ENCODE measurements around the gene MRPS26. TPM values are rescaled to one million over a fixed set of nuclear protein-coding genes. Genes with fewer than 3 reads are reported as not detected.
A peak's percentile ranks its signal among the peaks of the same experiment; 100 is the strongest.

MRPS26 gene
- total RNA-seq, 1 experiment from 2014 or later, result 182 TPM

- H3K9me3 ChIP-seq (ENCODE audit: low read length), result no peaks in the 10 kb centered on the region
- BruUV-seq (replicated peaks), result no TSS peak
- H3K4me3 ChIP-seq (ENCODE audit: low read length), result no peak overlapping the region
- H3K4me1 ChIP-seq (ENCODE audit: insufficient read depth, low read length), result peaks cover 18% of the 10 kb centered on the region
- CTCF ChIA-PET, result no interaction called here
- intact Hi-C loops (cut with micrococcal nuclease), result no loop called here
- POLR2A ChIA-PET (ENCODE audit: unreplicated experiment), result no interaction called here
- H3K27ac ChIP-seq (ENCODE audit: low read length), result no peak overlapping the region
- no peaks in the 10 kb centered on the region for H3K27me3 ChIP-seq (ENCODE audit: low read length)
- ATAC-seq, result no peak
- no peaks in the 10 kb centered on the region for H3K9me2 ChIP-seq (replicated peaks; ENCODE audit: low read length)
- DNase-seq, result no peak
- H3K79me2 ChIP-seq (ENCODE audit: low read length), result peaks cover 17% of the 10 kb centered on the region
- no peak for TF ChIP-seq EZH2phosphoT487 (IDR thresholded peaks at IDR 0.05; ENCODE audit: borderline replicate concordance, low read length)
- TF ChIP-seq, protein P1, sequence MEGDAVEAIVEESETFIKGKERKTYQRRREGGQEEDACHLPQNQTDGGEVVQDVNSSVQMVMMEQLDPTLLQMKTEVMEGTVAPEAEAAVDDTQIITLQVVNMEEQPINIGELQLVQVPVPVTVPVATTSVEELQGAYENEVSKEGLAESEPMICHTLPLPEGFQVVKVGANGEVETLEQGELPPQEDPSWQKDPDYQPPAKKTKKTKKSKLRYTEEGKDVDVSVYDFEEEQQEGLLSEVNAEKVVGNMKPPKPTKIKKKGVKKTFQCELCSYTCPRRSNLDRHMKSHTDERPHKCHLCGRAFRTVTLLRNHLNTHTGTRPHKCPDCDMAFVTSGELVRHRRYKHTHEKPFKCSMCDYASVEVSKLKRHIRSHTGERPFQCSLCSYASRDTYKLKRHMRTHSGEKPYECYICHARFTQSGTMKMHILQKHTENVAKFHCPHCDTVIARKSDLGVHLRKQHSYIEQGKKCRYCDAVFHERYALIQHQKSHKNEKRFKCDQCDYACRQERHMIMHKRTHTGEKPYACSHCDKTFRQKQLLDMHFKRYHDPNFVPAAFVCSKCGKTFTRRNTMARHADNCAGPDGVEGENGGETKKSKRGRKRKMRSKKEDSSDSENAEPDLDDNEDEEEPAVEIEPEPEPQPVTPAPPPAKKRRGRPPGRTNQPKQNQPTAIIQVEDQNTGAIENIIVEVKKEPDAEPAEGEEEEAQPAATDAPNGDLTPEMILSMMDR (conservative IDR thresholded peaks at IDR 0.05; ENCODE audit: low read depth, low read length), result no peak
- no peak for TF ChIP-seq EZH2 (IDR thresholded peaks at IDR 0.05; ENCODE audit: low read length, unreplicated experiment)
- H2AFZ ChIP-seq (ENCODE audit: low read length), result no peak overlapping the region
- no peak overlapping the region for H3K4me2 ChIP-seq (ENCODE audit: low read length)
- no peak overlapping the region for H3K9ac ChIP-seq (ENCODE audit: low read length)
- no peaks in the 10 kb centered on the region for H3F3A ChIP-seq (ENCODE audit: low read length, unreplicated experiment)
- H3K36me3 ChIP-seq (ENCODE audit: low read depth, low read length), result peaks cover 10% of the 10 kb centered on the region
- peaks cover 6% of the 10 kb centered on the region for H4K20me1 ChIP-seq (ENCODE audit: low read length)
Observed at GRCh38 chr20:3042625-3043024, 3.2 kb upstream of the MRPS26 start.

- POLR2A ChIA-PET (ENCODE audit: unreplicated experiment), result no interaction called here
Observed at GRCh38 chr20:3043322-3043721, 2.5 kb upstream of the MRPS26 start, which contains the start of gene GNRH2. TSS of gene GNRH2 (plus strand) at chr20:3043622. CDS start at chr20:3044415, 793 bp downstream.

DNA sequence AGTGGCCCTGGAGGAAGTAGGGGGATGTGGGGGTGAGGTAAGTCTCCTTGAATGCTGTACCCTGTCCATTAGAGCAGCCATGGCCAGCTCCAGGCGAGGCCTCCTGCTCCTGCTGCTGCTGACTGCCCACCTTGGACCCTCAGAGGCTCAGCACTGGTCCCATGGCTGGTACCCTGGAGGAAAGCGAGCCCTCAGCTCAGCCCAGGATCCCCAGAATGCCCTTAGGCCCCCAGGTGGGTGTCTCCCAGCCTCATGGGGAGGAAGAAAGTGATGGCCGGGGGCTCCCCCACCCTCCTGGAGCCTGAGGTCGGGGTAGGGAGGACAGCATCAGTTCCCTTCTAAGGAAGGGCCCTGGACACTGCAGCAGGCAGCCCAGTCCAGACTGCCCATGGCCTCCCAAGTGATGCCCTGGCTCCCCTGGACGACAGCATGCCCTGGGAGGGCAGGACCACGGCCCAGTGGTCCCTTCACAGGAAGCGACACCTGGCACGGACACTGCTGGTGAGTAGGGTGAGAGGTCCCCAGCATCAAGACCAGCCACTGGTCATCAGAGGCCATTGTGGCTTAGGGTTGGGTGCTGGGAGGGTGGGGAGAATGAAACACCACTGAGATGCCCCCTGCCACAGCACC lies 1.4 kb upstream of the MRPS26 start:
- intact Hi-C loops (cut with micrococcal nuclease), result no loop called here
- no peak overlapping the region for H3K9ac ChIP-seq (ENCODE audit: low read length)
- peak overlapping the region; percentile 87 for H3K4me2 ChIP-seq (ENCODE audit: low read length)
- peaks cover 22% of the 10 kb centered on the region for H3K79me2 ChIP-seq (ENCODE audit: low read length)
- BruUV-seq (replicated peaks), result no TSS peak
- peaks cover 20% of the 10 kb centered on the region for H3K36me3 ChIP-seq (ENCODE audit: low read depth, low read length)
- H3K9me3 ChIP-seq (ENCODE audit: low read length), result no peaks in the 10 kb centered on the region
- H3K4me3 ChIP-seq (ENCODE audit: low read length), result no peak overlapping the region
- no peaks in the 10 kb centered on the region for H3K27me3 ChIP-seq (ENCODE audit: low read length)
- ATAC-seq (no peak), DNase-seq (no peak)
- H3K27ac ChIP-seq (ENCODE audit: low read length), result no peak overlapping the region
- H4K20me1 ChIP-seq (ENCODE audit: low read length), result peaks cover 9% of the 10 kb centered on the region
- TF ChIP-seq EZH2phosphoT487 (IDR thresholded peaks at IDR 0.05; ENCODE audit: borderline replicate concordance, low read length) (no peak), EZH2 (IDR thresholded peaks at IDR 0.05; ENCODE audit: low read length, unreplicated experiment) (no peak)
- TF ChIP-seq, protein P1 (conservative IDR thresholded peaks at IDR 0.05; ENCODE audit: low read depth, low read length), result no peak
- H3F3A ChIP-seq (ENCODE audit: low read length, unreplicated experiment), result no peaks in the 10 kb centered on the region
- POLR2A ChIA-PET (ENCODE audit: unreplicated experiment), result no interaction called here
- H3K4me1 ChIP-seq (ENCODE audit: insufficient read depth, low read length), result peaks cover 21% of the 10 kb centered on the region
- no peak overlapping the region for H2AFZ ChIP-seq (ENCODE audit: low read length)
- CTCF ChIA-PET, result no interaction called here
- H3K9me2 ChIP-seq (replicated peaks; ENCODE audit: low read length), result no peaks in the 10 kb centered on the region

More at GRCh38 chr20:3043322-3043721, 2.5 kb upstream of the MRPS26 start, which contains the start of gene GNRH2:
- ATAC-seq (no peak), DNase-seq (no peak)
- peaks cover 9% of the 10 kb centered on the region for H4K20me1 ChIP-seq (ENCODE audit: low read length)
- no peak within 1 kb of the TSS for H3K27ac ChIP-seq (ENCODE audit: low read length)
- no peaks in the 10 kb centered on the region for H3K9me3 ChIP-seq (ENCODE audit: low read length)
- TF ChIP-seq EZH2 (IDR thresholded peaks at IDR 0.05; ENCODE audit: low read length, unreplicated experiment) (no peak), EZH2phosphoT487 (IDR thresholded peaks at IDR 0.05; ENCODE audit: borderline replicate concordance, low read length) (no peak)
- TF ChIP-seq, protein P1 (conservative IDR thresholded peaks at IDR 0.05; ENCODE audit: low read depth, low read length), result no peak
- H2AFZ ChIP-seq (ENCODE audit: low read length), result no peak within 1 kb of the TSS
- no peak within 1 kb of the TSS for H3K4me2 ChIP-seq (ENCODE audit: low read length)
- peaks cover 21% of the 10 kb centered on the region for H3K4me1 ChIP-seq (ENCODE audit: insufficient read depth, low read length)
- CTCF ChIA-PET, result no interaction called here
- H3K9me2 ChIP-seq (replicated peaks; ENCODE audit: low read length), result no peaks in the 10 kb centered on the region
- no peak within 1 kb of the TSS for H3K4me3 ChIP-seq (ENCODE audit: low read length)
- no peaks in the 10 kb centered on the region for H3K27me3 ChIP-seq (ENCODE audit: low read length)
- no TSS peak for BruUV-seq (replicated peaks)
- H3K79me2 ChIP-seq (ENCODE audit: low read length), result peaks cover 22% of the 10 kb centered on the region
- H3F3A ChIP-seq (ENCODE audit: low read length, unreplicated experiment), result no peaks in the 10 kb centered on the region
- peaks cover 14% of the 10 kb centered on the region for H3K36me3 ChIP-seq (ENCODE audit: low read depth, low read length)
- intact Hi-C loops (cut with micrococcal nuclease), result no loop called here
- H3K9ac ChIP-seq (ENCODE audit: low read length), result no peak within 1 kb of the TSS

Measured in PC-3 (cell line).